Renal cortex interstitium (tissue), 11 donors: ENCODE results near the gene LGALS9. TPM values are rescaled to one million over a fixed set of nuclear protein-coding genes. Genes with fewer than 3 reads are reported as not detected.

ENCODE experiments used
- DNase-seq, 11 donors: peaks; one replicate each; pipeline ENCODE4 v3.0.0-alpha.2; 2013; ENCODE audit warnings: low read depth in 9 of 11, low spot score in 4 of 11; ENCODE audit errors: extremely low read depth in 1 of 11
- polyA plus RNA-seq, 3 donors: library from polyadenylated mRNA; unstranded; fragments of 120-200 nt; gene quantifications; one replicate each; pipeline ENCODE4 v1.2.1, GENCODE V29; 2013; ENCODE audit not compliant: insufficient read length in 3 of 3

LGALS9 gene
- polyA plus RNA-seq, 3 donors: 11.1 to 19.2 (median 16.4) TPM

DNA sequence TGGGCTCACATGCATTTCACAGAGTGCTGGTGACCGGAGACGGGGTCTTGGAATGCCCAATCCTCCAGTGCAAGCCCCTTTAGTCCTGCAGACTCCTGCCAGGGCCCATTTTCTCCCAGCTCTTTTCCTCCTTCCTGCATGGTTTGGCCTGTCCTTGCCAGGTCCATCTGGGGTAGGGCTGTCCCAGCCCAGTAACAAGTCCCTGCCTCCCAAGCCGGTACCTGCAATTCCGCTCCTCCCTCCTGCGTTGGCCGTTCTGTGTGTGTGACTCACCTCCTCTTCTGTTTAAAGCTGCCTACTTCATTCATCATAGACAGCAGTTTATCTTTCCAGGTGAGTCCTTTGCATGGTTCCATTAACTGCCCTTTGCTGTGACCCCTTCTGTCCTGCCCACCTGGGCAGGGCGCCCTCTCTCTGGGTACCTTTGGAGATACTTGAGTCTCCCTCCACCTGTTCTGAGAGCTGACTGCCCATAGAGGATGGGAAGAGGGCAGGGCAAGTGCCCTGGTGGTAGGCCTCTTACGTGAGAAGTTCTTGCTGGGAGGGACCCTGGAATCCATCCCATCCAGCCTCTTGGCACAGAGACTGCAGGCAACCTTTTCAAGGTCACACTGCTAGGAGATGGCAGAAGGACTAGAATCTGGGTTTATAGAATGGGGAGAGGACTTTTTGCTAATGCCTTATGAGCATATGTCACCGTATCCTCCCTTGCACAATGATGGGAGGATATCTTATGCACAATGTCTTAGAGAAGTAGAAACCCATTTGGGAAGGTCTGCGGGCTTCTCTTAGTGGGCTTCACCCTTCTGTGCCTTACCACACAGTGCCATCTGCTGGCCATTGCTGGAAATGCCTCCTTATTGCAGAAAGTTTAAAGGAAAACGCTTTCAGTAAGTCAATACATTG, 29.7 kb upstream of the LGALS9 start:
- peak in 10 of 11 donors; percentile 55 to 79 (median 74) for DNase-seq

GRCh38 chr17:27601975-27602302, 29.0 kb upstream of the LGALS9 start:
- DNase-seq: no peak

DNA sequence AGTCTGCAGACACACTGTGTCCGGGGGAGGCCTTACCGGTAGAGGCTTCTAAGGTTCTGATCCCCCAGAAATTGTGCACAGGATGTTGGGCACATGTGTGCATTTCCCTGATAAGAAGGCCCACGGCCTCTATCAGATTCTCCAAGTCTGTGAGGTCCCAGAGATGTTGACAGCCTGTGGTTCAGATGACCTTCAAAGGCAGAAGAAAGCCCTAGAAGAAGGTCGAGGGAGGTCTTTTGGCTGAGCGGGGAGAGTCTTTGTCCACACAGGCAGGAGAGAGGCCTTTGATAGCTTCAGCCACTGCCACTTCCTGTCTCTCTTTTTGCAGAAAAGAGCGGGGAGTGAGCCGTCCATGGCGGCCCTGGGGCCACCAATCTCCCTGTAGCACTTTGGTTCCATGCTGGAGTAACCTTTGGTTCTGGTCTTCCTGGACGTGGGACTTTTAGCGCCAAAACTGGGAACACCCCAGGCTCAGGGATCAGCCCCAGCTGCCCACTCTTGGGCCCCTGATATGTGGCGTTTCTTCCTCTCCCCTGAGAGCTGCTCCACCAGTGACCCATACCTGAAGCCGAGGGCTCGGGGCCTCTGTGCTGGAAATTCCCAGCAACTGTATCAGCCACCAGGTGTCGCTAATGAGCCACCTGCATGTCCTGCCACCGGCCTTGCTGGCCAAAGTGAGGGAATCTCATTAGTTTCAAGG, 28.1 kb upstream of the LGALS9 start:
- peak in 10 of 11 donors; percentile 49 to 81 (median 68) for DNase-seq

GRCh38 chr17:27603421-27603770, 27.6 kb upstream of the LGALS9 start:
- peak in 1 of 11 donors; percentile 18 for DNase-seq

- DNase-seq: no peak
Observed at GRCh38 chr17:27603880-27604794, 26.9 kb upstream of the LGALS9 start.

DNA sequence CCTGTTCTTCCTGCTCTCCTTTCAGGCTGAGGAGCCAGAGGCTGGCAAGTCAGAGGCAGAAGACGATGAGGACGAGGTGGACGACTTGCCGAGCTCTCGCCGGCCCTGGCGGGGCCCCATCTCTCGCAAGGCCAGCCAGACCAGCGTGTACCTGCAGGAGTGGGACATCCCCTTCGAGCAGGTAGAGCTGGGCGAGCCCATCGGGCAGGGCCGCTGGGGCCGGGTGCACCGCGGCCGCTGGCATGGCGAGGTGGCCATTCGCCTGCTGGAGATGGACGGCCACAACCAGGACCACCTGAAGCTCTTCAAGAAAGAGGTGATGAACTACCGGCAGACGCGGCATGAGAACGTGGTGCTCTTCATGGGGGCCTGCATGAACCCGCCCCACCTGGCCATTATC, 25.6 kb upstream of the LGALS9 start:
- no peak for DNase-seq

DNA sequence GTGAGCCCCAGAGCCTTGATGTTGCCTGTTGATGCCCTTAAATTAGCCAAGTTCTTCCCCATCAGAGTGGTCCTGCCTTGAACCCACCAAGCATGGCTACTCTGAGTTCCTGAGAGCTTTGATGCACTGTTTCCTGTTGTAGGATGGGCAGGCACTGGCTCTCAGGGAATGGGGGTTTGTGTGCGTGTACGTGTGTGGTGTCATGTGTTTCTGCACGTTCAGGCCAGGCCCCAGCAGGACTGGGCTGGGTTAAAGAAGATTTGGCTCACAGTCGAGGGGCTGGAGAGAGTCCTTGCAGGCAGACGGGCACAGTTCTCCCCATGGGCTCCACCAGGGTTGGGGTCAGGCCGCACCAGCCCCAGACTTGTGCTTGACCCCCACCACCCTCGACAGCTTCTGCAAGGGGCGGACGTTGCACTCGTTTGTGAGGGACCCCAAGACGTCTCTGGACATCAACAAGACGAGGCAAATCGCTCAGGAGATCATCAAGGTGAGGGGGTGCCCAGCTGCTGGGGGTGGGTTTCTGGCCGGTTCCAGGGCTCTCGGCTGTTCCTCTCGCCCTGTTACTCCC, 23.4 kb upstream of the LGALS9 start:
- no peak for DNase-seq

- DNase-seq: no peak
Observed at GRCh38 chr17:27608328-27609230, 22.4 kb upstream of the LGALS9 start.

- peak in 8 of 11 donors; percentile 22 to 68 (median 35) for DNase-seq
Observed at GRCh38 chr17:27609611-27610303, 21.2 kb upstream of the LGALS9 start.

DNA sequence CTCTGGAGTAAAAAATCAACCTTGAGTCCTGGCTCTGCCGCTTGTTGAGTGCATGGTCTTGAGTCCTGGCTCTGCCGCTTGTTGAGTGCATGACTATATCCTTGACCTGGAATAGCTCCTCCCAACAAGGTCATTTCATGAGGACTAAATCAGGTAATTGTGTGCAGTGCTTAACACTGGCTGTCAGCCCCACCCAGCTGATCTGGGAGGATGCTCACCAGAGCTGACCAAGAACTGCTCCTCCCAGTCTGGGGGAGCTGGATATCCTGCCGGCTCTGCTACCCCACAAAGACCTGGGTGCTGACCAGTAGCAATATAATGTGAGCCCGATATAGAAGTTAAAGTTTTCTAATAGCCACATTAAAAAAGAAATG, 20.7 kb upstream of the LGALS9 start:
- DNase-seq: no peak

- DNase-seq: no peak
Observed at GRCh38 chr17:27612160-27612770, 18.7 kb upstream of the LGALS9 start.

DNA sequence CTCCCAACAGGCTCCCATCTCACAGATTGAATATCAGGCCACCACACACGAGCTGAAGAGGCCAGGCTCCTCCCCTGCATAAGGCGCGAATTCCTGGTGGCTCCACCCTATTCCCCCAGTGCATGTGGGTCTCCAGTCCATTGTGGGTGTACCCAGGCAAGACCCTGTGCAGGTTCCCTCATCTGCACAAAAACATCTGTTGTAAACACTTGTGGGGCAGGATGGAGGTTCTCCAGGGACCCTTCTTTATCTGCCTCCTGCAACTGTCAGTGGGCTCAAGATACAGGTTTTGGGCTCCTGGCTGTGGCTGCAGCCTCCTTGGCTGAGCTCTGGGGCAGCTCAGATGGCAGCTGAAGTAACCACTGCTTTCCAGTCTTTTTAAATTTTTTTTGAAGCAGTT, 17.6 kb upstream of the LGALS9 start:
- no peak for DNase-seq

DNA sequence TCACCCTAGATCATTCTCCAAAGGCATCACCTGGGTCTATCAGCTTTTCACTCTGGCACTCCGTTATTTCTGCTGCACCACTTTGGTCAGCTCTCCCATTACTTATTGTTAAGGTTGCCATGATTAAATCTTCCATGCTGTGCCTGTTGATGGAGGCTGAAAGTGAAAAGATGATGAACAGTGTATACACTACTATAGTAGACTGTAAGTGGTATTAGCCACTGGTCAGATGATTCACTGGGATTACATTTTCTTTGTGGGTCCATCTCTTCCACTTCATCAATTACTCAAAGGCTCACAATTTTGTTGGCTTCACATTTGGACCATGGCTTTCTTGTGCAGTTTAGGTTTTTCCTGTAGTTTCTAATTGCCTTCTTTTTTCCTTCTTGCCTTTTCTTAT, 15.9 kb upstream of the LGALS9 start:
- no peak for DNase-seq

GRCh38 chr17:27616414-27616813, 14.6 kb upstream of the LGALS9 start:
- DNase-seq: no peak

GRCh38 chr17:27618417-27618816, 12.6 kb upstream of the LGALS9 start:
- no peak for DNase-seq

GRCh38 chr17:27620721-27621120, 10.3 kb upstream of the LGALS9 start:
- DNase-seq: no peak

DNA sequence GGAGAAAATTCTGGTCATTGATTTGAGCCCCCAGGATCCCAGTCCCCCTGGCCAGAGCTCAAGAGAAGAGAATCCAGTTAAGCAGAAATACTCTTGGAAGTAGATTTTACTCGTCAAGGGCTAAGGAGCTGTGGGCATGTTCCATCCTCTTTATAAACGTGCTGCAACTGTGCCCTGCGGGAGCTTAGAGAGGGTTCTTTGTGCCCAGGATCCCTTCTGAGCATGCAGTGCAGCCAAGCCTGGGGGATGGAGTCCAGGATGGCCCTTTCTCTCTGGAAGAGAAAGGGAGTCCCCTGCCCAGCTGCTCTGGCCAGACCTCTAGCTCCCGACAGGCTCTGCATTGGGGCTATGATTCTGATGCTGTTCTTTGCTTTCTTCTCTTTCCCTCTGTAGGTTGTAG, 9.5 kb upstream of the LGALS9 start:
- no peak for DNase-seq
